ENCODE data around the gene GIPC2.

DNA sequence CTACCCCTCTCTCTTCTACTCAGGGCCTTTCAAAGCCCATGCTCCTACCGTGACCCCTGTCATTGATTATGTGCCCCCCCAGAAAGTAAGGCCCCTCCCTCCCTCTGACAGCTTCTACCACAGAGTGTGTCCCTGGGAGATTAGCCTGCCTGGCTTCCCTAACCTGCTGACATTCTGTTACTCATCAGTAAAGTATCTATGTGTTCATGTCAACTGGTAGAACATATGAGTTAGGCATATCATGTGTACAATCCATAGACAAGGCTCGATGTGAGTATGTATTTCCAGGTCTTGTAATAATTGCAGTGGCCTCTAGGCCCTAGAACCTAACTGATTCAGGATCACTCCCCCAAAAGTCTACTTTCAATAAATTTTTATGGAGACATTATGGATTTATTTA is 120.0 kb downstream of the GIPC2 start:
- no peak for TF ChIP-seq POLR2A (IDR thresholded peaks at IDR 0.05)
- TF ChIP-seq, protein P1, sequence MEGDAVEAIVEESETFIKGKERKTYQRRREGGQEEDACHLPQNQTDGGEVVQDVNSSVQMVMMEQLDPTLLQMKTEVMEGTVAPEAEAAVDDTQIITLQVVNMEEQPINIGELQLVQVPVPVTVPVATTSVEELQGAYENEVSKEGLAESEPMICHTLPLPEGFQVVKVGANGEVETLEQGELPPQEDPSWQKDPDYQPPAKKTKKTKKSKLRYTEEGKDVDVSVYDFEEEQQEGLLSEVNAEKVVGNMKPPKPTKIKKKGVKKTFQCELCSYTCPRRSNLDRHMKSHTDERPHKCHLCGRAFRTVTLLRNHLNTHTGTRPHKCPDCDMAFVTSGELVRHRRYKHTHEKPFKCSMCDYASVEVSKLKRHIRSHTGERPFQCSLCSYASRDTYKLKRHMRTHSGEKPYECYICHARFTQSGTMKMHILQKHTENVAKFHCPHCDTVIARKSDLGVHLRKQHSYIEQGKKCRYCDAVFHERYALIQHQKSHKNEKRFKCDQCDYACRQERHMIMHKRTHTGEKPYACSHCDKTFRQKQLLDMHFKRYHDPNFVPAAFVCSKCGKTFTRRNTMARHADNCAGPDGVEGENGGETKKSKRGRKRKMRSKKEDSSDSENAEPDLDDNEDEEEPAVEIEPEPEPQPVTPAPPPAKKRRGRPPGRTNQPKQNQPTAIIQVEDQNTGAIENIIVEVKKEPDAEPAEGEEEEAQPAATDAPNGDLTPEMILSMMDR (IDR thresholded peaks at IDR 0.05) = no peak

Measured in adrenal gland (tissue), 5 donors.